NCI-H82 (cell line): ENCODE measurements around the gene EARS2.
"Not testable (repeated sequence)": the region's sequence is repeated elsewhere in the genome, so short reads cannot be mapped to it uniquely, and the experiment has no call there.

ENCODE experiments used
- DNase-seq: peaks from one replicate; lab custom pipeline; 2025; lab: John Stamatoyannopoulos, UW

The EARS2 gene

GRCh38 chr16:23567602-23568001 lies 10.5 kb upstream of the EARS2 start:
- DNase-seq = no peak

GRCh38 chr16:23566724-23567123 lies 9.6 kb upstream of the EARS2 start:
- no peak for DNase-seq

- DNase-seq = no peak
Measured at GRCh38 chr16:23564575-23565363, 7.6 kb upstream of the EARS2 start.

GRCh38 chr16:23563186-23563585 lies 6.0 kb upstream of the EARS2 start:
- DNase-seq = no peak

DNA sequence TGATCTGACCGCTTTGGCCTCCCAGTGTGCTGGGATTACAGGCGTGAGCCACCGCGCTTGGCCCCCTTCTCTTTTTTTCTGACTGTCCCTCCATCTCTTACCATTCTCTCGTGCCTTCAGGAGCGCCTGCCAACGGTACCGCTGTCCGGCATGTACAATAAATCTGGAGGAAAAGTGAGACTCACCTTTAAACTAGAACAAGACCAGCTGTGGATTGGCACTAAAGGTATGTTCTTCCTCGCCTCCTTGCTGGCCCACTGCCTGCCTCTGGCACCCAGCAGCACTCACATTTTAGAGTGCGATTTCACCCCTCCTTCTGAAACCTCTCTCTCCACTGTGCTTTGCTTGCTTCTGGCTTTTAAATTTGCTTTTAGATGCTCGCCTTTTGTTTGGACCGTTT lies 5.4 kb upstream of the EARS2 start:
- no peak for DNase-seq

GRCh38 chr16:23561586-23561985 lies 4.4 kb upstream of the EARS2 start:
- DNase-seq = no peak

DNA sequence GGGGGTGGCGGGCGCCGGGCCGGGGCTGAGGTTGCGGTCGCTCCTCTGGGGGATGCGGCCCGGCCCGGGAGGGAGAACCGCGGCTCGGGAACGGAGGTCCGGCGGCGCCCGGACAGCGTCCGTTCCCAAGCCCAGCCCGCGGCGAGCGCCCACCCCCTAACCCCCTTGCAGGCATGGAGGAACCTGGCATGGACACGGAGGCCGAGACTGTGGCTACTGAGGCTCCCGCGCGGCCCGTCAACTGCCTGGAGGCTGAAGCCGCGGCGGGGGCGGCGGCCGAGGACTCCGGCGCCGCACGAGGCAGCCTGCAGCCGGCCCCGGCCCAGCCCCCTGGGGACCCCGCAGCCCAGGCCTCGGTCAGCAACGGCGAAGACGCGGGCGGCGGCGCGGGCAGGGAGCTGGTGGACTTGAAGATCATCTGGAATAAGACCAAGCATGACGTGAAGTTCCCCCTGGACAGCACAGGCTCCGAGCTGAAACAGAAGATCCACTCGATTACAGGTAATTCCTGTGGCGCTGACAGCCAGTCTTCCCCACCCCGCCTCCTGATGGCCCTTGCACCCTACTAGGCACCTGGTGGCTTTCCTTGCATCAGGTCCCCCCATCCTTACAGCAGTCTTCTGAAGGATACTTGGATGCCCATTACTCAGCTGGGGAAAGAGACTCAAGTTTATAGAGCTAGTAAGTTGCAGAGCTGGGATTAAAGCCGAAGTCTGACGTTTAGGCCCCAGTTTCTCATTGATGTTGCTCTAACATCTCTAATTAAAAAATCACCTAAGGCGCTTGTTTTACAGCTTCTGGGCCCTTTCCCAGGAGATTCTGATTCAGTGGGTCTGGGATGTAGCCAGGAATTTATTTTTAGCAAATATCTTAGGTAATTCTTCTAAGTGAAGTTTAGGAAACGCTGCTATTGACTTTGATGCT lies 891 bp upstream of the EARS2 start:
- peak; percentile 22 for DNase-seq

- DNase-seq = no peak
Measured at GRCh38 chr16:23554536-23554935, 2.6 kb downstream of the EARS2 start.

- no peak for DNase-seq
Measured at GRCh38 chr16:23552161-23552560, 5.0 kb downstream of the EARS2 start.

DNA sequence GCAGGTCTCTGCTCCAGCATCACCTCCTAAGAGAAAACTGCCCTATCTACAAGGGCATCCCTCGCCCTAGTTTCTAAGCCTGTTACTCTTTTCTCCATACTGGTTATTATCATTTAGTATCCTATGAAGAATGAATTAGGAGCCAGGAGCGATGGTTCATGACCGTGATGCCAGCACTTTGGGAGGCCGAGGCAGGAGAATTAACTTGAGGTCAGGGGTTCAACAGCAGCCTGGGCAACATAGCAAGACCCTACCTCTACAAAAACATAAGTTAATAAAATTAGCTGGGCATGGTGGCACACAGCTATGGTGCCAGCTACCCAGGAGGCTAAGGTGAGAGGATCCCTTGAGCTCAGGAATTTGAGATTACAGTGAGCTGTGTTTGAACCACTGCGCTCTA lies 7.2 kb downstream of the EARS2 start:
- DNase-seq = no peak

DNA sequence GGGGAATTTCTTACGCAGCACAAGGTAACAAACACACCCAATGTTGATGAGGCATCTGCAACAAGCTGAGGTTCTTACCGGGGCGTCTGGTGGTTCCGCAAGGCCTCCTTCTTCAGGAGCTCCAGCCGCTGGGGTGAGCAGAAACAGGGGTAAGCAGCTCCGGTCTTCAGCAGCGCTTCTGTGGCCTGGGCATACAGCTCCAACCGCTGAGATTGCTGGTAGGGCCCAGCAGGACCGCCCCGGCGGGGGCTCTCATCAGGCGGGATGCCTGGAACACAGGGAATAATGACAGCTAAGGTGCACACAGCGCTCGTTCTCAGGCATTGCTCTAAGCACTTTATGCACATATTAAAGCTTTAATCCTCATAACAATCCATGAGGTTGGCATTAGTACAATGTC lies 12.7 kb downstream of the EARS2 start:
- no peak for DNase-seq

- DNase-seq = not testable (repeated sequence)
Measured at GRCh38 chr16:23540817-23541178, 16.4 kb downstream of the EARS2 start.

DNA sequence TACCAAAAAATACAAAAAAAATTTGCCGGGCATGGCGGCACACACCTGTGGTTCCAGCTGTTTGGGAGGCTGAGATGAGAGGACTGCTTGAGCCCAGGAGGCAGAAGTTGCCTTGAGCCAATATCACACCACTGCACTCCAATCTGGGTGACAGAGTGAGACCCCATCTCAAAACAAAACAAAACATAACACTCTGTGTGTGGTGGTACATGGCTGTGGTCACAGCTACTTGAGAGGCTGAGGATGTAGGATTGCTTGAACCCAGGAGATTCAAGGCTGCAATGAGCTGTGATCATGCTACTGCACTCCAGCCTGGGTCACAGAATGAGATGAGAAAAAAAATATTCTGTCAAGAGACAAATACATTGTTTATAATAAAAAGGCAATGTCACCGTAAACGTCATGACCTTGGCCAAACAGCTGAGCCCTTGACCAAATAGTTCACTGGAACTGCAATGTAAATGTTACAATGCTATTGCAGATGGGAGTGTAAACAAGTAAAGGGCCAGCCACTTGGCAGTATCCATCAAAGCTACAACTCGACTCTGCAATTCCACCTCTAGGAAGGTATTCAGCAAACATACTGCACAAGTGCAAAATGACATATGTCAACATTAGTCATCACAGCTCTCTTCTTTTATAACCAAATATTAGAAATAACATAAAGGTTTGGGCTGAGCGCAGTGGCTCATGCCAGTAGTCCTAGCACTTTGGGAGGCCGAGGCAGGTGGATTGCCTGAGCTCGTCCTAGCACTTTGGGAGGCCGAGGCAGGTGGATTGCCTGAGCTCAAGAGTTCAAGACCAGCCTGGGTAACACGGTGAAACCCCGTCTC lies 16.9 kb downstream of the EARS2 start:
- DNase-seq = no peak

GRCh38 chr16:23538919-23539278 lies 18.3 kb downstream of the EARS2 start:
- no peak for DNase-seq

GRCh38 chr16:23537390-23537789 lies 19.8 kb downstream of the EARS2 start:
- no peak for DNase-seq

- DNase-seq = no peak
Measured at GRCh38 chr16:23535901-23536300, 21.2 kb downstream of the EARS2 start.

DNA sequence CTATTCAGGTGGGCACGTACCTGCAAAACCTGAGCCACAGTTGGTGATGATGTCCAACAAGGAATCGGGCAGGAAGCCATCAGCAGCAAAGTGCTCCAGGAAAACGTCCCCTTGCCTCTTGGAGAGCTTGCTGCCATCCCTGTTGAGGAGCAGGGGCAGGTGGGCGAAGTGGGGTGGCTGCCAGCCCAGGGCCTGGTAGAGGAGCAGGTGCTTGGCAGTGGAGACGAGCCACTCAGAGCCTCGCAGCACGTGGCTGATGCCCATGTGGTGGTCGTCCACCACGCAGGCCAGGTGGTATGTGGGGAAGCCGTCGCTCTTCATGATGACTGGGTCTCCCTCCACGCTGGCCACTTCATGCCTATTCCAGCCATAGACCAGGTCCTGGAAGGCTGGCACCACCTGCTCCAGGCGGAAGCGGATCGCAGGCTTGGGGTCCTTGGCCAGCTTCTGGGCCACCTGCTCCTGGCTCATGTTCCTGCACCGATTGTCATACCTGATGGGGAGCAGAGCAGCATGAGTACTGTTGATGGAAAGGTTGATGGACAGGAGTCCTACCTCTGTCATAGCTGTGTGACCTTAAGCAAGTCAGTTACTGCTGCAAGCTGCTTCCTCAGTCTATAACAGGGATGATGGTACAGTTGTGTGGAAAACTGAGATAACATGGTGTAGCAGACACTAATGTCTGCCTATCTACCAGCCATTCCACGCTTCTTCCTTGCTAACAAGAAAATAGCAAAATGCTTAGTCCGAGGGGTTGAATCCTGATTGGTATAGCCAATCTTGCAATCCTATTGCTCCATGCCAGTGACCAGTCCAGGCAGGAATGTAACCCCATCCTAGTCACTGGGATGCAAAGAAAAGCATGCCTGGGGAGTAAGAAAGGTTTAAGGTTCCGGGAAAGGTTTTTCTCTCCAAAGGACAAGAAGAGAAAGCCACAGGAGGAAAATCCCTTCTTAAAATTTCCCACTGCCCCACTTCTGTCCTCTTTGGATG lies 22.0 kb downstream of the EARS2 start:
- DNase-seq = no peak

DNA sequence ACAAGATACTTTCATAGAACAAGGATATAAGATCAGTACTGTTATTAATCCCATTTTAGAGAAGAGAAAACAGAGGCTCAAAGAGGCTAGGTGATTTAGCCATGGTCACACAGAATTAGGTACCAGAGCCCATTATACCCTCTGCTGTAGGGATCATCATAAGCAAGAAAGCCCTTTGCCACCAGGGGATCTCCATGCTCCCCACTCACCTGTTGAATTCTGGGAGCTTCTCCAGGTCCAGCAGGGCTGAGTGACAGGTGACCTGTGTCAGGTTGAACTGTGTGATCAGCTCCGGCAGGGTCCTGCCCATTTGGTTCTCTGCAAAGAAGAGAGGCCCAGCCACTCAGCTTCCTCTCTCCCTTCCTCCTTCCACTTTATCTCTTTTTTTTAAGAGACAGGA lies 24.7 kb downstream of the EARS2 start:
- DNase-seq = no peak

DNA sequence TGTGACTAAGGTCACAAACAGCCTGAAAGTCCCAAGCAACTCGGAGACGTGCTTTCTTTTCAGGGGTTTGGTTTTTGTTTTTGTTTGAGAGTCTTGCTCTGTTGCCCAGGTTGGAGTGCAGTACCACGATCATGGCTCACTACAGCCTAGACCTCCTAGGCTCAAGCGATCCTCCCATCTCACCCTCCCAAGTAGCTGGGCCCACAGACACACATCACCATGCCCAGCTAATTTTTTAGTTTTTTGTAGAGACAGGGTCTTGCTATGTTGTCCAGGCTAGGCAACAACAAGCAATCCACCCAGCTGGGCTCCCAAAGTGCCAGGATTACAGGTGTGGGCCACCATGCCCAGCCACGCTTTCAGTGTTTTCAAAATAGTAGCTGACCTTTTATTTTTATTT lies 27.1 kb downstream of the EARS2 start:
- no peak for DNase-seq

GRCh38 chr16:23528644-23529310 lies 28.4 kb downstream of the EARS2 start:
- no peak for DNase-seq
